Measurements from ENCODE around the gene RRBP1.
A peak's percentile ranks its signal among the peaks of the same experiment; 100 is the strongest.

RRBP1 gene

GRCh38 chr20:17620371-17621228 is 61.4 kb downstream of the RRBP1 start:
- DNase-seq = no peak

GRCh38 chr20:17619351-17620093 is 62.5 kb downstream of the RRBP1 start:
- DNase-seq = no peak

- DNase-seq = no peak
Measured at GRCh38 chr20:17618673-17619013, 63.4 kb downstream of the RRBP1 start.

- DNase-seq = no peak
Measured at GRCh38 chr20:17617868-17618672, 64.0 kb downstream of the RRBP1 start.

- peak; percentile 36 to 47 for DNase-seq
Measured at GRCh38 chr20:17617212-17617867, 64.7 kb downstream of the RRBP1 start.

- DNase-seq = no peak
Measured at GRCh38 chr20:17616480-17617211, 65.4 kb downstream of the RRBP1 start.

- peak in 1 of 2 experiments; percentile 7 for DNase-seq
Measured at GRCh38 chr20:17615645-17616479, 66.2 kb downstream of the RRBP1 start.

GRCh38 chr20:17614812-17615644 is 67.0 kb downstream of the RRBP1 start:
- no peak for DNase-seq

GRCh38 chr20:17614176-17614811 is 67.7 kb downstream of the RRBP1 start:
- DNase-seq = no peak

GRCh38 chr20:17613328-17614175 is 68.5 kb downstream of the RRBP1 start:
- no peak for DNase-seq

GRCh38 chr20:17612992-17613327 is 69.1 kb downstream of the RRBP1 start:
- no peak for DNase-seq

- no peak for DNase-seq
Measured at GRCh38 chr20:17612287-17612991, 69.6 kb downstream of the RRBP1 start.

- no peak for DNase-seq
Measured at GRCh38 chr20:17611540-17612286, 70.3 kb downstream of the RRBP1 start.

GRCh38 chr20:17611290-17611539 is 70.8 kb downstream of the RRBP1 start:
- DNase-seq = no peak

- DNase-seq = no peak
Measured at GRCh38 chr20:17610566-17611289, 71.3 kb downstream of the RRBP1 start.

GRCh38 chr20:17609811-17610377 is 72.1 kb downstream of the RRBP1 start:
- DNase-seq = no peak

Measured in NCI-H2081 (cell line).